ENCODE data around the gene OLFML2B. TPM values are rescaled to one million over a fixed set of nuclear protein-coding genes. Genes with fewer than 3 reads are reported as not detected.

Gene OLFML2B
- total RNA-seq, 4 donors from 2014 or later, result 0.11 to 5.7 (median 1.7) TPM

DNA sequence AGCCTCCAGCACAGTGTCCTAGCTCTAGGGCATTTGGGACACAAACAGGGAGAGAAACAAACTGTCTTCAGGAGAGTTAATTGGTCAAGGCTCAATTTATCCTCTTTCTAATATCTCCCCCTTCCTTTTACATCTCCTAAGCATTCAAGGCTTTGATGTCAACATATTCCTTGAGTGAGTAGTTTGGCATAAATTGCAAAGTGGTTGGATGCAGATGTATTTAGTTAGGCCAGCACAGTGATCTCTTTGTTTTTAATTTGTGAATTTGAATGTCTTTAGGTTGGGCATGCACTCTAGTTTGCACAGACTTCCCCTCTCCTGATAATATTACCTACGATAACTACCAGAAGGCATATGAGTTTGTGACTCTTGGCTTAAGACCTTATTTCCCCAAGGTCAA is 12.5 kb upstream of the OLFML2B start:
- H3K27ac ChIP-seq, result no peak overlapping the region
- DNase-seq, result no peak
- H3K4me3 ChIP-seq, result no peak overlapping the region
- H3K4me1 ChIP-seq, result peaks cover 0 to 3% (median 0%) of the 10 kb centered on the region in 3 donors
- intact Hi-C loops (cut with DNase I), result loop anchor here (10.0 kb wide), 1 partner anchor 241 kb away; no protein-coding TSS in a partner anchor
- H3K36me3 ChIP-seq, result no peaks in the 10 kb centered on the region
- TF ChIP-seq POLR2A (IDR thresholded peaks at IDR 0.05), result no peak
- TF ChIP-seq, protein P1, sequence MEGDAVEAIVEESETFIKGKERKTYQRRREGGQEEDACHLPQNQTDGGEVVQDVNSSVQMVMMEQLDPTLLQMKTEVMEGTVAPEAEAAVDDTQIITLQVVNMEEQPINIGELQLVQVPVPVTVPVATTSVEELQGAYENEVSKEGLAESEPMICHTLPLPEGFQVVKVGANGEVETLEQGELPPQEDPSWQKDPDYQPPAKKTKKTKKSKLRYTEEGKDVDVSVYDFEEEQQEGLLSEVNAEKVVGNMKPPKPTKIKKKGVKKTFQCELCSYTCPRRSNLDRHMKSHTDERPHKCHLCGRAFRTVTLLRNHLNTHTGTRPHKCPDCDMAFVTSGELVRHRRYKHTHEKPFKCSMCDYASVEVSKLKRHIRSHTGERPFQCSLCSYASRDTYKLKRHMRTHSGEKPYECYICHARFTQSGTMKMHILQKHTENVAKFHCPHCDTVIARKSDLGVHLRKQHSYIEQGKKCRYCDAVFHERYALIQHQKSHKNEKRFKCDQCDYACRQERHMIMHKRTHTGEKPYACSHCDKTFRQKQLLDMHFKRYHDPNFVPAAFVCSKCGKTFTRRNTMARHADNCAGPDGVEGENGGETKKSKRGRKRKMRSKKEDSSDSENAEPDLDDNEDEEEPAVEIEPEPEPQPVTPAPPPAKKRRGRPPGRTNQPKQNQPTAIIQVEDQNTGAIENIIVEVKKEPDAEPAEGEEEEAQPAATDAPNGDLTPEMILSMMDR (IDR thresholded peaks at IDR 0.05), result no peak
- peaks cover 0 to 22% (median 0%) of the 10 kb centered on the region in 4 donors for H3K27me3 ChIP-seq
- 88 to 100% methylated on average over 1 of the region's 1 CpG for WGBS, 2 donors
- H3K9me3 ChIP-seq, result no peaks in the 10 kb centered on the region

DNA sequence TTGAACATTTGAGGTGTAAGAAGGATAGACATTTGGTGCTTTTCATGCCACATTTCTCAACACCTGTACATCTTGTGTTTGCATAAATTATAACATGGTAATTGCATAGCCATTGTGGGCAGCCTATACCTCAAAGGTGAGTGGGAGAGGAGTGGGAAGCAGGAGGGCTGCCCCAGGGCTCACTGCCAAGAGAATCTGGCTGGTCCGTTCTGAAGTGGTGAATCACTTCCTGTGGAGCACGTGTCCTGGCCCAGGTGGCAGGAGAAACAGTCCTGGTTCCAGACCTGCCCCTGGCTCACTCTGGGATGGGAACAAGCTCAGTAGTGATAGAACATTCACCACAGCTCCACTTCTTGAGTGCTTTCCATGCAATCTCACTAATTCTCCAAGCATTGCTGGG is 11.6 kb upstream of the OLFML2B start:
- Histone ChIP-seq H3K27ac (no peak overlapping the region), H3K4me3 (no peak overlapping the region), H3K36me3 (no peaks in the 10 kb centered on the region), H3K4me1 (peaks cover 0 to 3% (median 0%) of the 10 kb centered on the region in 3 donors), H3K9me3 (no peaks in the 10 kb centered on the region), H3K27me3 (peaks cover 0 to 24% (median 0%) of the 10 kb centered on the region in 4 donors)
- intact Hi-C loops (cut with DNase I), result loop anchor here (10.0 kb wide), 1 partner anchor 240 kb away; no protein-coding TSS in a partner anchor
- no peak for TF ChIP-seq POLR2A (IDR thresholded peaks at IDR 0.05)
- TF ChIP-seq, protein P1 (IDR thresholded peaks at IDR 0.05), result no peak
- no peak for DNase-seq
- 0% methylated on average over 2 of the region's 2 CpGs; no CpG with 5 or more reads in 1 of the 2 donors for WGBS, 2 donors

DNA sequence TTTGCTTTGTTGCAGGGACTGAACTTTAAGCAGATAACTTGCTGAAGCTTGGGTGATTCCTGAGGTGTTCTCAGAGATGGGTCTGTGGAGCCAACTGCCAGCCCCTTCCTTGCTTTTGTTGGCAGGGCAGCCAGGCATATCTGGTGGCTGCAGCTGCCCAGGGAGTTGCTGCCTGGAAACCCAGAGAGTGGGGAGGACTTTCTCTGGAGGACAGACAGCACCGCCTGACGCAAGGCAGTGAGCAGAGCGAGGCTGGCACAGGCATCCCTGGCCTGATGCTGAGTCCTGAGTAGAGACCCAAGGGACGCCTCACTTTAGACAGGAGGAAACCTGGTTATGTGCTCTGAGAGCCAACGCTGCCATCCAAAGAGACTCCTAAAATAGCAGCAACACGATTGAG is 9.8 kb upstream of the OLFML2B start:
- Histone ChIP-seq H3K27ac (no peak overlapping the region), H3K36me3 (no peaks in the 10 kb centered on the region), H3K27me3 (peaks cover 0 to 36% (median 0%) of the 10 kb centered on the region in 4 donors), H3K4me3 (no peak overlapping the region), H3K9me3 (no peaks in the 10 kb centered on the region), H3K4me1 (peaks cover 0 to 3% (median 0%) of the 10 kb centered on the region in 3 donors)
- no peak for DNase-seq
- intact Hi-C loops (cut with DNase I), result loop anchor here (10.0 kb wide), 1 partner anchor 239 kb away; no protein-coding TSS in a partner anchor
- TF ChIP-seq, protein P1 (IDR thresholded peaks at IDR 0.05), result no peak
- TF ChIP-seq POLR2A (IDR thresholded peaks at IDR 0.05), result no peak
- WGBS, 2 donors, result 81 to 84% methylated on average over 4 to 6 of the region's 6 CpGs

DNA sequence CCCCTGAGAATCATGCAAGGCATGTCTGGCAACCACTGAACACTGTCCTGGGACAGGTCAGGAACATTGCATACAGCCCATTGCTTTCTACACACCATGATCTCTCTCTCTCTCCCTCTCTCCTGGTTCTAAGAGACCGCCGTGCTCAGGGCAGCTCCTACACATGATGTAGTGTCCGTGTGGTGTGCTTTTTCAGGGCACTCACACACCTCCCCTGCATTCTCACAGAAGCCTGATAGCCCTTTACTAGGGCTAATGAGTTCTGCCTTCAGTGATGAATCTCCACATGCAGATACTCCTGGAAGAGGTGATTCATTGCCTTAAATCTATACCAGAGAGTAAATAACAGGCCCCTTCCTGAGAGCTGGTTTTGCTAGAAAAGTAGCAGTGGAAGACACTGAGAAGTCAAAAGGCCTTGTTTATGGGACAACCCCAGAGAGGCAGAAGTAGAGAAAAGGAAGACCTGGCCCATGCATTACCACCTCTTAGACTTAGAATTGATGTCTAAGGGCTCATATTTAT is 7.2 kb upstream of the OLFML2B start:
- no peak for DNase-seq
- TF ChIP-seq, protein P1 (IDR thresholded peaks at IDR 0.05), result no peak
- TF ChIP-seq POLR2A (IDR thresholded peaks at IDR 0.05), result no peak
- Histone ChIP-seq H3K4me3 (no peak overlapping the region), H3K4me1 (no peaks in the 10 kb centered on the region), H3K36me3 (no peaks in the 10 kb centered on the region), H3K9me3 (no peaks in the 10 kb centered on the region), H3K27ac (no peak overlapping the region), H3K27me3 (peaks cover 0 to 57% (median 0%) of the 10 kb centered on the region in 4 donors)
- intact Hi-C loops (cut with DNase I), result loop anchor here (10.0 kb wide), 1 partner anchor 236 kb away; no protein-coding TSS in a partner anchor
- WGBS, 2 donors, result 91 to 95% methylated on average over 3 of the region's 3 CpGs

DNA sequence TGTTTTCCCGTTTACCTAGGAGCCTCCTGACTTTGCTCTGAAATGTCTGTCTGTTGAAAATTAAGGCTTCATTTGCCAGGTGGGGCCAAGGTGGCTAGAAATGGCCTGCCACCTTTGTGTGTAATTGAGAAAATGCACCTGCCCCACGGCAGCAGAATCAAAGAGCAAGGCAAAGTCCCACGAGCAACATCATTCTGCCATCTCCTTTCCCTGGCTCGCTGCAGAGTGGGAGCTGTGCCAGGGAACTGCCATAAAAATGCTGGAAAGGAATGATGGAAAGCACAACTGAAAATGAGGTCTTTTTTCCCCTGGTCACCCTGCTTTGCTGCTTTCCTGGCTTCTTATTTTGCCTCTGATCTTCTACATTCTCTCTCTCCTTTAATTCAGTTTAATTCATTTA is 5.5 kb upstream of the OLFML2B start:
- Histone ChIP-seq H3K36me3 (no peaks in the 10 kb centered on the region), H3K4me1 (peaks cover 0 to 6% (median 5%) of the 10 kb centered on the region in 3 donors), H3K27me3 (peaks cover 0 to 63% (median 0%) of the 10 kb centered on the region in 4 donors), H3K9me3 (no peaks in the 10 kb centered on the region), H3K27ac (no peak overlapping the region), H3K4me3 (no peak overlapping the region)
- WGBS, 2 donors, result 32 to 48% methylated on average over 3 to 4 of the region's 4 CpGs
- TF ChIP-seq POLR2A (IDR thresholded peaks at IDR 0.05), result no peak
- TF ChIP-seq, protein P1 (IDR thresholded peaks at IDR 0.05), result no peak
- intact Hi-C loops (cut with DNase I), result no loop called here
- DNase-seq, result no peak

Data from esophagus squamous epithelium (tissue), 5 donors.